Esophagus squamous epithelium (tissue), 4 donors: ENCODE measurements around the gene C1orf21.

Experiments used
- POLR2A ChIP-seq, 4 donors: fragments of 450-650 bp; IDR thresholded peaks; one replicate each; pipeline ENCODE4 v1.6.1; 2017; ENCODE audit warnings: antibody characterized with exemption in 4 of 4, mild to moderate bottlenecking in 4 of 4, moderate library complexity in 3 of 4
- TF ChIP-seq, protein P1 (sequence below), 6 experiments: fragments of 450-650 bp in 4 of 6; fragments of 200-600 bp in 2 of 6; sonication (generic) in 2 of 6; IDR thresholded peaks; one replicate each; pipeline ENCODE4 v1.5.1; 2016 to 2019; ENCODE audit warnings: antibody characterized with exemption in 6 of 6, mild to moderate bottlenecking in 4 of 6, moderate library complexity in 4 of 6

GRCh38 chr1:184617433-184618029 lies 230.7 kb downstream of the C1orf21 start:
- TF ChIP-seq, protein P1, sequence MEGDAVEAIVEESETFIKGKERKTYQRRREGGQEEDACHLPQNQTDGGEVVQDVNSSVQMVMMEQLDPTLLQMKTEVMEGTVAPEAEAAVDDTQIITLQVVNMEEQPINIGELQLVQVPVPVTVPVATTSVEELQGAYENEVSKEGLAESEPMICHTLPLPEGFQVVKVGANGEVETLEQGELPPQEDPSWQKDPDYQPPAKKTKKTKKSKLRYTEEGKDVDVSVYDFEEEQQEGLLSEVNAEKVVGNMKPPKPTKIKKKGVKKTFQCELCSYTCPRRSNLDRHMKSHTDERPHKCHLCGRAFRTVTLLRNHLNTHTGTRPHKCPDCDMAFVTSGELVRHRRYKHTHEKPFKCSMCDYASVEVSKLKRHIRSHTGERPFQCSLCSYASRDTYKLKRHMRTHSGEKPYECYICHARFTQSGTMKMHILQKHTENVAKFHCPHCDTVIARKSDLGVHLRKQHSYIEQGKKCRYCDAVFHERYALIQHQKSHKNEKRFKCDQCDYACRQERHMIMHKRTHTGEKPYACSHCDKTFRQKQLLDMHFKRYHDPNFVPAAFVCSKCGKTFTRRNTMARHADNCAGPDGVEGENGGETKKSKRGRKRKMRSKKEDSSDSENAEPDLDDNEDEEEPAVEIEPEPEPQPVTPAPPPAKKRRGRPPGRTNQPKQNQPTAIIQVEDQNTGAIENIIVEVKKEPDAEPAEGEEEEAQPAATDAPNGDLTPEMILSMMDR (IDR thresholded peaks at IDR 0.05) = no peak
- no peak for TF ChIP-seq POLR2A (IDR thresholded peaks at IDR 0.05)
